ENCODE measurements around the gene TTLL6.
"Not testable (repeated sequence)": the region's sequence is repeated elsewhere in the genome, so short reads cannot be mapped to it uniquely, and the experiment has no call there.

Gene TTLL6

GRCh38 chr17:48835971-48836370, 18.9 kb upstream of the TTLL6 start:
- H3K27ac ChIP-seq: no peak overlapping the region
- H3K27me3 ChIP-seq: no peaks in the 10 kb centered on the region
- peaks cover 22 to 39% of the 10 kb centered on the region in 2 experiments for H3K4me1 ChIP-seq (ENCODE audit: control insufficient read depth in 1 of 2, insufficient read depth in 1 of 2, low read depth in 1 of 2, low read length in 1 of 2)
- H3K4me3 ChIP-seq (ENCODE audit: low read depth in 1 of 2, low read length in 1 of 2): no peak overlapping the region
- TF ChIP-seq CTCF (IDR thresholded peaks at IDR 0.05): no peak
- H3K36me3 ChIP-seq: peaks cover 6% of the 10 kb centered on the region
- no peaks in the 10 kb centered on the region for H3K9me3 ChIP-seq

GRCh38 chr17:48834973-48835372, 17.9 kb upstream of the TTLL6 start:
- H3K4me3 ChIP-seq (ENCODE audit: low read depth in 1 of 2, low read length in 1 of 2): no peak overlapping the region
- H3K27me3 ChIP-seq: no peaks in the 10 kb centered on the region
- H3K4me1 ChIP-seq (ENCODE audit: control insufficient read depth in 1 of 2, insufficient read depth in 1 of 2, low read depth in 1 of 2, low read length in 1 of 2): peaks cover 16 to 33% of the 10 kb centered on the region in 2 experiments
- no peaks in the 10 kb centered on the region for H3K9me3 ChIP-seq
- H3K27ac ChIP-seq: no peak overlapping the region
- peaks cover 6% of the 10 kb centered on the region for H3K36me3 ChIP-seq
- no peak for TF ChIP-seq CTCF (IDR thresholded peaks at IDR 0.05)

- no peak for TF ChIP-seq CTCF (IDR thresholded peaks at IDR 0.05)
- H3K9me3 ChIP-seq: no peaks in the 10 kb centered on the region
- H3K27ac ChIP-seq: peak overlapping the region; percentile 97
- peaks cover 8 to 15% of the 10 kb centered on the region in 2 experiments for H3K4me1 ChIP-seq (ENCODE audit: control insufficient read depth in 1 of 2, insufficient read depth in 1 of 2, low read depth in 1 of 2, low read length in 1 of 2)
- H3K27me3 ChIP-seq: no peaks in the 10 kb centered on the region
- peaks cover 6% of the 10 kb centered on the region for H3K36me3 ChIP-seq
- H3K4me3 ChIP-seq (ENCODE audit: low read depth in 1 of 2, low read length in 1 of 2): peak overlapping the region; percentile 90 to 98
Observed at GRCh38 chr17:48831549-48831883, 14.5 kb upstream of the TTLL6 start.

GRCh38 chr17:48830840-48831548, 14.0 kb upstream of the TTLL6 start, which contains the start of gene CALCOCO2:
Gene CALCOCO2 (plus strand): TSS chr17:48831035. CDS start chr17:48841708, 10,673 bp downstream.
- Histone ChIP-seq H3K27me3 (no peaks in the 10 kb centered on the region), H3K27ac (peak within 1 kb of the TSS; percentile 97), H3K36me3 (peaks cover 1% of the 10 kb centered on the region), H3K4me1 (ENCODE audit: control insufficient read depth in 1 of 2, insufficient read depth in 1 of 2, low read depth in 1 of 2, low read length in 1 of 2) (peaks cover 8 to 15% of the 10 kb centered on the region in 2 experiments), H3K9me3 (no peaks in the 10 kb centered on the region), H3K4me3 (ENCODE audit: low read depth in 1 of 2, low read length in 1 of 2) (peak within 1 kb of the TSS; percentile 90 to 98)
- TF ChIP-seq CTCF (IDR thresholded peaks at IDR 0.05): peak; percentile 53

GRCh38 chr17:48825446-48826381, 8.7 kb upstream of the TTLL6 start:
- TF ChIP-seq CTCF (IDR thresholded peaks at IDR 0.05): no peak
- no peaks in the 10 kb centered on the region for H3K4me1 ChIP-seq (ENCODE audit: control insufficient read depth in 1 of 2, insufficient read depth in 1 of 2, low read depth in 1 of 2, low read length in 1 of 2)

GRCh38 chr17:48820936-48821335, 3.9 kb upstream of the TTLL6 start:
- not testable (repeated sequence) for H3K4me3 ChIP-seq (ENCODE audit: low read depth in 1 of 2, low read length in 1 of 2); H3K9me3 ChIP-seq; H3K27ac ChIP-seq; H3K36me3 ChIP-seq
- Histone ChIP-seq H3K27me3 (peaks cover 65% of the 10 kb centered on the region), H3K4me1 (ENCODE audit: control insufficient read depth in 1 of 2, insufficient read depth in 1 of 2, low read depth in 1 of 2, low read length in 1 of 2) (peaks cover 8 to 11% of the 10 kb centered on the region in 2 experiments)

More at GRCh38 chr17:48825446-48826381, 8.7 kb upstream of the TTLL6 start:
- no peaks in the 10 kb centered on the region for H3K36me3 ChIP-seq
- H3K27me3 ChIP-seq: peaks cover 19% of the 10 kb centered on the region
- no peak overlapping the region for H3K4me3 ChIP-seq (ENCODE audit: low read depth in 1 of 2, low read length in 1 of 2)
- no peaks in the 10 kb centered on the region for H3K9me3 ChIP-seq
- H3K27ac ChIP-seq: no peak overlapping the region
